Islet of Langerhans (tissue), 1 donor: ENCODE measurements around the gene RDH13.
"Not testable (repeated sequence)": the region's sequence is repeated elsewhere in the genome, so short reads cannot be mapped to it uniquely, and the experiment has no call there.

Source experiments
- FAIRE-seq: peaks from one replicate; lab custom pipeline; 2011; peaks lifted over from hg19 to GRCh38; lab: Jason Lieb, UNC

RDH13 gene

DNA sequence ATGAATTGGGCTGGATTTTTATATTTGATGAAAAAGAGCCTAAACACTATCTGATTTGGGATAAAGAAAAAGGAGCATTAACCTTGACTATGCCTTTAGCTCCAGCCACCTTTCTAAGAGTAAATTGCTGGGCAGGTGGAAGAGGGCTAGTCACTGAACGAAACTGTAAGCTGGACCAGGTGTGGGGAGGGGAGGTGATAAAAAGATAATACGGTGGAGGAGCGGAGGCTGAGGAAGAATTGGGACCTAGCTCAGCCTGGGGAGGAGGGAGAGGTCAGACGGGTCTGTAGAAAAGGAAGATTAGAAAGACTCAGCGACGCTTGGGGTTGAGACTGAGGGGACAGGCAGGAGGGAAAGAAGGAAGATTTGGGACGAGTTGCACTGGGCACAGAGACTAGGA is 52.4 kb downstream of the RDH13 start:
- not testable (repeated sequence) for FAIRE-seq

- FAIRE-seq = not testable (repeated sequence)
Measured at GRCh38 chr19:55008781-55009180, 54.2 kb downstream of the RDH13 start.

GRCh38 chr19:55008189-55008588 is 54.8 kb downstream of the RDH13 start:
- not testable (repeated sequence) for FAIRE-seq

DNA sequence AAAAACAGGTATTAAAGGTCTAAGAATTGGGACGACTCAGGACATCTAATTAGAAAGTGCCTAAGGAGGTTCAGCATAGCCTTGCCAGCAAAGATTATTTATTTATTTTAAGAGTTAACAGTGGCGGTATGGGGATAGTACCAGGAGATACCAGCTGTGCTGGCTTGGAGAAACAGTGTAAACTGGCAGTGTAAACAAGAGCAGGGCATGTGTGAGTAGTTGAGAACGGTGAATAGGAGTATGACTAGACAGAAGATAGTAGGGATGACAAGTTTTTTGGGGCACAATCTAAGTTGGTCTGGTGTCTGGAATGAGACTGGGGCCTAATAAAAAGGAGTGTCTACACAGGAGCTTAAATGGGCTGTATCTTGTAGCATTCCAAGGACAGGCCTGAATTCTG is 55.4 kb downstream of the RDH13 start:
- not testable (repeated sequence) for FAIRE-seq

DNA sequence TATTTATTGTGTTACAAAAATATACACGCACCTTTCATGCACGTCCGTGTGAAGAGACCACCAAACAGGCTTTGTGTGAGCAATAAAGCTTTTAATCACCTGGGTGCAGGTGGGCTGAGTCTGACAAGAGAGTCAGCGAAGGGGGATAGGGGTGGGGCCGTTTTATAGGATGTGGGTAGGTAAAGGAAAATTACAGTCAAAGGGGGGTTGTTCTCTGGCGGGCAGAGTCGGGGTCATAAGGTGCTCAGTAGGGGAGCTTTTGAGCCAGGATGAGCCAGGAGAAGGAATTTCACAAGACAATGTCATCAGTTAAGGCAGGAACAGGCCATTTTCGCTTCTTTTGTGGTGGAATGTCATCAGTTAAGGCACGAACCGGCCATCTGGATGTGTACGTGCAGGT is 56.2 kb downstream of the RDH13 start:
- not testable (repeated sequence) for FAIRE-seq

- no peak for FAIRE-seq
Measured at GRCh38 chr19:55005684-55006488, 57.1 kb downstream of the RDH13 start.

DNA sequence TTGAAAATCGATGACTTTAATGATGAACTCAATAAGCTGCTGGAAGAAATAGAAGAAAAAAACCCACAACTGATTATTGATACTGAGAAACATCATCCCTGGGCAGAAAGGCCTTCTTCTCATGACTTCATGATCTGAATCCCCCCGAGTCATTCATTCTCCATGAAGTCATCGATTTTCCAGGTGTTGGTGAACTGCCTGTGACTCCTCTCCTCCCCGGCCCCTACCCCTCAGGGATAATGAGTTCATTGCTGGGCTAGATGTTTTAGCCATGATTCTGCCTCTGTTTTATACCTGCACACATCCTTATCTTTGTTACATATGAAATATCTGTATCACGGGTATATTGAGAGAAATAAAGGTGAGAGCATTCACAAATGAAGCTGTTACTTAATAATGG is 62.2 kb downstream of the RDH13 start:
- no peak for FAIRE-seq

GRCh38 chr19:54998751-54999239 is 64.2 kb downstream of the RDH13 start:
- FAIRE-seq = not testable (repeated sequence)

DNA sequence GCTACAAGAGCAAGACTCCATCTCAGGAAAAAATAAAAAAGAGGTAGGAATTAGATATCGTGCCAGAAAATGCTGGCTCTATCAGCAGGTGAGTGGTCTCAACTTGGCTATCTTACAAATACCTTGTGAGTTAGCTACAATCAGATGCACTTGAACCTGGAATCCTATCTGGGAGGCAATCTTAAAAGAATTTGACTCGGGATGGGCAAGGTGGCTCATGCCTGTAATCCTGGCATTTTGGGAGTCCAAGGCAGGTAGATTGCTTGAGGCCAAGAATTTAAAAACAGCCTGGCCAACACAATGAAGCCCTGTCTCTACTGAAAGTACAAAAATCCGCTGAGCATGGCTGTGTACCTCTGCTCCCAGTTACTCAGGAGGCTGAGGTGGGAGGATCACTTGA is 67.4 kb downstream of the RDH13 start:
- FAIRE-seq = no peak
